Measurements from ENCODE around the gene PTPRH. TPM values are rescaled to one million over a fixed set of nuclear protein-coding genes. Genes with fewer than 3 reads are reported as not detected.

Gene PTPRH
- total and polyA plus RNA-seq, 8 donors = 0.10 to 0.63 (median 0.23) TPM

DNA sequence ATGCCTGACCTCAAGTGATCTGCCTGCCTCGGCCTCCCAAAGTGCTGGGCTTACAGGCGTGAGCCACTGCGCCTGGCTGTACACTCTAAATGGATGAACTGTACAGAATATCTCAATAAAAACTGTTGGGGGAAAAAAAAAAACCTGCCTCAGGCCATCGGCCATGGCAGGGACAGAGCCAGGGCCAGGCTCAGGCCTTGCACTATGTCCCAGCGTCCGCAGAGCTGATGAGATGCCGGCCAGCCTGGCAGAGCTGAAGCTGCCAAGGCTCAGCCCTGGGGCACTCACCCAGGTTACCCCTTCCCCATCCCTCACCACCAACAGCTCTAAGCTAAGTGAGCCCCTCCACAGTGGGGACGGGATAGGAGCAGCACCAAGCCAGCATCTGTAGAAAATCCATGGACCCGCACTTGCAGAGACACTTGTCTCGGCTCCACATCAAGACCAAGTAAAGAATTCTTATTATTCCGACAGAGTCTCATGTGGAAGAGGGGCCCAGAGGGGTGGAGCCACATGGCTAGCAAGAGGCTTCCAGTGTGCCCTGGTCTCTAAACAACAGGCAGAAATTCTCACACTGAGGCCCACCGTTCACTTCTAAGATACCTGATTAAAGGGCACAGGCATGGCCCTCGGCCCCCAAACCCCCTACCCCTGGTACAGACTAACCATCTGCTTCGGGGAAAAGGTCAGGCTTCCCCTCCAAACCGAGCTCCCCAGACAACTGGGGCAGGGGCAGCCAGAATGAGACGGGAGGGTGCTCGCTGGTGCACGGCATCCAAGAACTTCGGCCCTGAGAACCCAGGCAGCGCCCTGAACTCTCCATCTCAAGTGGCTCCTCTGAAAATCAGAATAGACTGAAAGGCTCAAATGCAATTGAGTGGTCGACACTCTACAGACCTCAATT is 43.7 kb upstream of the PTPRH start:
- Histone ChIP-seq H3K27ac (peak overlapping the region in 1 of 2 donors; percentile 96), H3K27me3 (no peaks in the 10 kb centered on the region), H3K9me3 (no peaks in the 10 kb centered on the region), H3K4me1 (peaks cover 21 to 98% of the 10 kb centered on the region in 2 donors), H3K36me3 (peaks cover 0 to 11% of the 10 kb centered on the region in 2 donors), H3K4me3 (peak overlapping the region in 1 of 2 donors; percentile 44)
- no peak for ATAC-seq
- intact Hi-C loops (cut with DNase I) = no loop called here
- TF ChIP-seq, protein P1, sequence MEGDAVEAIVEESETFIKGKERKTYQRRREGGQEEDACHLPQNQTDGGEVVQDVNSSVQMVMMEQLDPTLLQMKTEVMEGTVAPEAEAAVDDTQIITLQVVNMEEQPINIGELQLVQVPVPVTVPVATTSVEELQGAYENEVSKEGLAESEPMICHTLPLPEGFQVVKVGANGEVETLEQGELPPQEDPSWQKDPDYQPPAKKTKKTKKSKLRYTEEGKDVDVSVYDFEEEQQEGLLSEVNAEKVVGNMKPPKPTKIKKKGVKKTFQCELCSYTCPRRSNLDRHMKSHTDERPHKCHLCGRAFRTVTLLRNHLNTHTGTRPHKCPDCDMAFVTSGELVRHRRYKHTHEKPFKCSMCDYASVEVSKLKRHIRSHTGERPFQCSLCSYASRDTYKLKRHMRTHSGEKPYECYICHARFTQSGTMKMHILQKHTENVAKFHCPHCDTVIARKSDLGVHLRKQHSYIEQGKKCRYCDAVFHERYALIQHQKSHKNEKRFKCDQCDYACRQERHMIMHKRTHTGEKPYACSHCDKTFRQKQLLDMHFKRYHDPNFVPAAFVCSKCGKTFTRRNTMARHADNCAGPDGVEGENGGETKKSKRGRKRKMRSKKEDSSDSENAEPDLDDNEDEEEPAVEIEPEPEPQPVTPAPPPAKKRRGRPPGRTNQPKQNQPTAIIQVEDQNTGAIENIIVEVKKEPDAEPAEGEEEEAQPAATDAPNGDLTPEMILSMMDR (IDR thresholded peaks at IDR 0.05) = no peak
- peak in 1 of 4 donors; percentile 40 for DNase-seq

DNA sequence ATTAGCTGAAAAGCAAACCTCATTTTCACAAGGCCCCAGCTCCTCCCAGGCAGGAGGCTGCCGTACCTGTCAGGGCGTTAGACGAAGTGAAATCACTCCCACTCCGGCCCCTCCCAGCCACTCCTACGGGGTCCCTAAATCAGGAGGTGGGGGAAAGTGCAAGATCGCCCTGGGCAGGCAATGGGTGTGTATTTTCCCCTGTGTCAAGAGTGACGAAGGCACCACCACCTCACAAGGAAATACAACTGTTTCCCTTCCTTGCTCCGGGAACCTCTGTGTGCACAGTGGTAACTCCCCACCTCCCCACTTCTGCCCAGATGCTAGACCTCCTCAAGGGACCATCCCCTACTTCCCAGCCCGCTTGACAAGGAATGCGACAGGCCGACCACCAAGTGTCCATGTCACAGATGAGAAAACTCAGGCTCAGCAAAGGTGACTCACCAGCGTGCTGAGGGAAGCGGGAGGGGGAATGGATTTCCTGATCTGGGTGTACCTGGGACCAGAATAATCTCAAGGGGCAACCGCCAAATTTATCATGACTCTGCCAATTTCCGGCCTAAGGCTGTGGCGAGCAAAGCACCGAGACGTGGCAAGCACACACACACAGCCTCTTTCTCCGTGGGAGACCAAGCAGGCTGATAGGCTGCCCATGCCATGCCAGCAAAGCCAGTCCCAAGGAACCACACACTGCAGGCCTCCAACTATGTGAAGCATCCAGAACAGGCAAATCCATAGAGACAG is 42.2 kb upstream of the PTPRH start:
- H3K9me3 ChIP-seq = no peaks in the 10 kb centered on the region
- DNase-seq (peak in 1 of 4 donors; percentile 34), ATAC-seq (no peak)
- no peak overlapping the region for H3K4me3 ChIP-seq
- peaks cover 13 to 88% of the 10 kb centered on the region in 2 donors for H3K4me1 ChIP-seq
- peaks cover 0 to 21% of the 10 kb centered on the region in 2 donors for H3K36me3 ChIP-seq
- TF ChIP-seq, protein P1 (IDR thresholded peaks at IDR 0.05) = no peak
- no peak overlapping the region for H3K27ac ChIP-seq
- no peaks in the 10 kb centered on the region for H3K27me3 ChIP-seq
- intact Hi-C loops (cut with DNase I) = no loop called here

GRCh38 chr19:55250262-55251036 is 41.1 kb upstream of the PTPRH start:
- DNase-seq (peak in 1 of 4 donors; percentile 59), ATAC-seq (no peak)
- no peak overlapping the region for H3K4me3 ChIP-seq
- intact Hi-C loops (cut with DNase I) = no loop called here
- H3K27me3 ChIP-seq = no peaks in the 10 kb centered on the region
- H3K4me1 ChIP-seq = peaks cover 3 to 77% of the 10 kb centered on the region in 2 donors
- H3K36me3 ChIP-seq = peaks cover 0 to 31% of the 10 kb centered on the region in 2 donors
- H3K27ac ChIP-seq = no peak overlapping the region
- H3K9me3 ChIP-seq = no peaks in the 10 kb centered on the region
- TF ChIP-seq, protein P1 (IDR thresholded peaks at IDR 0.05) = no peak

DNA sequence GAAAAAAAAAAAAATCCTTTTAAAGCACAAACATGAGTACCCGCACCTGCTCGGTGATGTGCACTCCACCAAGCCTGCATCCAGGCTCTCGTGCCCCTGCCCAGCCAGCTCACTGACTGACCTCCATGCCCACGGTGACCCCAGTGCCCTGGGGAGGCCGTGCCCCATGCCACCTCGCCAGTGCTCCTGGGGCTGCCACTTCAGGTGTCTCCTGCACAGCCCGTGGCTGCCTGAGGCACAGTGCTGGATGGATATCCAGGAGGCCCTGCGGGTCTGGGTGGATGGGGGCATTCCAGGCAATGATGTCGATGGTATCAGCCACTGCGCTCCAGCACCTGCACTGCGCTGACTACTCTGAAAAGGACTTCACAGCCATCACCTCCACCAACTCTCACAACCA is 40.5 kb upstream of the PTPRH start:
- peak in 1 of 4 donors; percentile 69 for DNase-seq
- Histone ChIP-seq H3K9me3 (no peaks in the 10 kb centered on the region), H3K4me1 (peaks cover 0 to 71% of the 10 kb centered on the region in 2 donors), H3K27ac (no peak overlapping the region), H3K36me3 (peaks cover 0 to 37% of the 10 kb centered on the region in 2 donors), H3K27me3 (no peaks in the 10 kb centered on the region), H3K4me3 (no peak overlapping the region)
- ATAC-seq = no peak
- intact Hi-C loops (cut with DNase I) = no loop called here
- TF ChIP-seq, protein P1 (IDR thresholded peaks at IDR 0.05) = no peak
